SU-DHL-6 (cell line): ENCODE results near the gene C19orf33.

Source experiments
- H2AFZ ChIP-seq: fragments of 200-600 bp; sonication (generic); 2 replicates; pipeline ENCODE4 v1.6.1; 2014; ENCODE audit warnings: low read depth, mild to moderate bottlenecking, moderate library complexity, mixed read lengths, antibody characterized with exemption, low read length; ENCODE audit not compliant: severe bottlenecking
- H3F3A ChIP-seq: fragments of 200-600 bp; shearing (Covaris generic); 2 replicates; pipeline ENCODE4 v1.6.0; 2016; ENCODE audit warnings: antibody characterized with exemption, mild to moderate bottlenecking; ENCODE audit not compliant: insufficient read depth
- H3K27ac ChIP-seq: fragments of 200-600 bp; sonication (generic); 2 replicates; pipeline ENCODE4 v1.5.1; 2016; ENCODE audit warnings: low read depth, mild to moderate bottlenecking, low read length, moderate library complexity, mixed read lengths
- H3K27me3 ChIP-seq: fragments of 200-600 bp; sonication (generic), shearing (Covaris generic); 2 replicates; pipeline ENCODE4 v1.6.0; 2014; ENCODE audit warnings: mild to moderate bottlenecking, low read length
- H3K36me3 ChIP-seq: fragments of 200-600 bp; sonication (generic); 2 replicates; pipeline ENCODE4 v1.6.1; 2014; ENCODE audit warnings: mild to moderate bottlenecking, low read length, mixed read lengths
- H3K4me2 ChIP-seq: fragments of 300-600, 200-600 bp; shearing (Covaris generic), sonication (generic); 2 replicates; pipeline ENCODE4 v1.6.0; 2014; ENCODE audit warnings: low read length, low read depth, mild to moderate bottlenecking; ENCODE audit not compliant: poor library complexity, severe bottlenecking
- H3K4me3 ChIP-seq: fragments of 200-600 bp; sonication (generic); 2 replicates; pipeline ENCODE4 v1.5.1; 2014; ENCODE audit warnings: antibody characterized with exemption, low read length, mild to moderate bottlenecking, mixed read lengths; ENCODE audit not compliant: insufficient read depth, poor library complexity, severe bottlenecking
- H3K79me2 ChIP-seq: fragments of 200-600 bp; sonication (generic); 2 replicates; pipeline ENCODE4 v1.6.1; 2014; ENCODE audit warnings: mild to moderate bottlenecking, low read length, moderate library complexity; ENCODE audit not compliant: insufficient read depth
- H3K9ac ChIP-seq: fragments of 200-600 bp; sonication (generic); 2 replicates; pipeline ENCODE4 v1.7.0; 2014; ENCODE audit warnings: mild to moderate bottlenecking, low read length
- H3K9me2 ChIP-seq: fragments of 200-600 bp; sonication (generic); replicated peaks from 2 replicates; pipeline ENCODE4 v1.6.1; 2014; ENCODE audit warnings: low read length; ENCODE audit not compliant: insufficient read depth
- H3K9me3 ChIP-seq: fragments of 200-600 bp; sonication (generic); 2 replicates; pipeline ENCODE4 v1.6.1; 2014; ENCODE audit warnings: low read length, mixed read lengths; ENCODE audit not compliant: insufficient read depth
- H4K20me1 ChIP-seq: fragments of 200-600 bp; sonication (generic); 2 replicates; pipeline ENCODE4 v1.6.1; 2014; ENCODE audit warnings: low read depth, mild to moderate bottlenecking, antibody characterized with exemption, low read length, moderate library complexity, mixed read lengths
- CTCF ChIP-seq: fragments of 200-600 bp; sonication (generic); IDR thresholded peaks from one replicate; pipeline ENCODE4 v1.5.1; 2017; ENCODE audit warnings: antibody characterized with exemption, mild to moderate bottlenecking, low read length, moderate library complexity; ENCODE audit not compliant: insufficient read depth, poor library complexity, severe bottlenecking
- EZH2phosphoT487 ChIP-seq: fragments of 200-600 bp; sonication (generic), shearing (Covaris generic); conservative IDR thresholded peaks from 2 replicates; pipeline ENCODE4 v1.6.1; 2018; ENCODE audit warnings: mild to moderate bottlenecking, antibody characterized with exemption, low read length, moderate library complexity, mixed read lengths

C19orf33 gene

DNA sequence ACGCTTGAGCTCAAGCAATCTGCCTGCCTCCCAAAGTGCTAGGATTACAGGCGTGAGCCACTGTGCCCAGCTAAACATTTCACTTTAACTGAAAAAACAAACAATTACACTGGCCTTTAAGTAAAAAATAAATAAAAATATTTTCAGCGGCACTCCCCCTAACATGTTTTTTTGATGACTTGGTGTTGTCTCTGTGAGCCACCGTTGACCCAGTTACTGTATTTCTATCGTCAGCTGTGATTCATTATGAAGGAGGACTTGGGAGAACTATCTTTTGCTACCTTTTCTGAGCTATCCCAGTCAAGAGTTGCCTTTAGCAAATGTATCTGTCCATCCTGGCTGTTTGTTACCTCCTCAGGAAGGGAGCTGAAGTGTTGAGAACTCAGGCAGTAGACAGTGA, 18.5 kb upstream of the C19orf33 start:
- H3F3A ChIP-seq, result no peaks in the 10 kb centered on the region
- no peak overlapping the region for H3K4me2 ChIP-seq
- H3K36me3 ChIP-seq, result no peaks in the 10 kb centered on the region
- H3K9ac ChIP-seq, result no peak overlapping the region
- TF ChIP-seq CTCF, result no peak
- TF ChIP-seq EZH2phosphoT487, result no peak
- no peaks in the 10 kb centered on the region for H3K9me2 ChIP-seq
- no peaks in the 10 kb centered on the region for H4K20me1 ChIP-seq
- no peak overlapping the region for H3K27ac ChIP-seq
- H3K4me3 ChIP-seq, result no peak overlapping the region
- H3K79me2 ChIP-seq, result no peaks in the 10 kb centered on the region
- no peak overlapping the region for H2AFZ ChIP-seq
- H3K9me3 ChIP-seq, result no peaks in the 10 kb centered on the region
- no peaks in the 10 kb centered on the region for H3K27me3 ChIP-seq

DNA sequence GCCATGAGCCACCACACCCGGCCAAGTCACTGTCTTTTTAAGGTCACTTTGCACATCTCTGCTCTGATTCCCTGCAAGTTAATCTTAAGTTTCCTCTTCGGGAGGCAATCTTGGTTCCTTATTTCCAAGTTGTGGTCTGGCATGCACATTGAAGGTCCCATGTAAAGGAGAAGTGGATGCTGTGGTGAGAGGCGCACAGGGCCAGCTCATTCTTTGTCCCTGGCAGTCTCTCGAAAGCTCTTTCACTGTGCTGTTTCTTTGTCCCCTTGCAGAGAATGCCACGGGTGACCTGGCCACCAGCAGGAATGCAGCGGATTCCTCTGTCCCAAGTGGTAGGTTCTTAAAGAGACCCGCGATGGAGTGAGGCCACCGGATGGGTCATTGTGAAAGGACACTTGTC, 16.4 kb upstream of the C19orf33 start:
- no peaks in the 10 kb centered on the region for H3K9me3 ChIP-seq
- no peaks in the 10 kb centered on the region for H3K36me3 ChIP-seq

GRCh38 chr19:38288123-38288855, 15.8 kb upstream of the C19orf33 start:
- no peaks in the 10 kb centered on the region for H3K36me3 ChIP-seq
- H3K27ac ChIP-seq, result no peak overlapping the region

More for the DNA sequence above, 16.4 kb upstream of the C19orf33 start:
- TF ChIP-seq CTCF (no peak), EZH2phosphoT487 (no peak)
- Histone ChIP-seq H3K79me2 (no peaks in the 10 kb centered on the region), H2AFZ (no peak overlapping the region), H4K20me1 (no peaks in the 10 kb centered on the region), H3K9ac (no peak overlapping the region), H3F3A (no peaks in the 10 kb centered on the region), H3K4me3 (no peak overlapping the region), H3K27me3 (no peaks in the 10 kb centered on the region), H3K9me2 (no peaks in the 10 kb centered on the region), H3K27ac (no peak overlapping the region), H3K4me2 (no peak overlapping the region)

More at GRCh38 chr19:38288123-38288855, 15.8 kb upstream of the C19orf33 start:
- Histone ChIP-seq H3K4me3 (no peak overlapping the region), H2AFZ (no peak overlapping the region), H3K9ac (no peak overlapping the region), H3F3A (no peaks in the 10 kb centered on the region), H3K4me2 (no peak overlapping the region), H3K9me2 (no peaks in the 10 kb centered on the region), H3K27me3 (no peaks in the 10 kb centered on the region), H4K20me1 (no peaks in the 10 kb centered on the region), H3K9me3 (no peaks in the 10 kb centered on the region), H3K79me2 (no peaks in the 10 kb centered on the region)
- TF ChIP-seq EZH2phosphoT487 (no peak), CTCF (no peak)
